PFSK-1 (cell line): Measurements from ENCODE around the gene LTBP2.

Experiments used
- POLR2AphosphoS5 ChIP-seq: IDR thresholded peaks from 2 replicates; pipeline ENCODE4 v1.6.1; 2012; ENCODE audit warnings: low read depth, mild to moderate bottlenecking, control low read depth, low read length, moderate library complexity
- TAF1 ChIP-seq: IDR thresholded peaks from 2 replicates; pipeline ENCODE4 v1.6.1; 2012; ENCODE audit warnings: low read length, control low read depth, borderline replicate concordance; ENCODE audit not compliant: insufficient read depth

DNA sequence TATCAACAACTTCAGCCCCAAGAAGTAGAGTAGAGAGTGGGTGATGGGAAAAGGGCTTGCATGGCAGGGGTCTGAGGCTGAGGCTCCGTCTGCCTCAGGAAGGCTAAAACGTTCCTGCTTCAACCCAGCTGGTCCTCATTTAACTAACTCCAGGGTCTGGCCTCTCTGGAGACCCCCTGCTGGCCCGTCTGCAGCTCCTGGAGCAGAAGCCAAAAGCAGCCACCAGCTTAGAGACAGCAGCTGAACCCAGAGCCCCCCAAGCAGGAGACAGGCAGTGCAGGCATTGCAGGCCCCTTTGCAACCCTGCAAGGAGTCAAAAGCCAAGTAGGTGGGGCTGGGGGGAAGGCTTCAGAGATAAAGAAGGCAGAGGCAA, 25.1 kb upstream of the LTBP2 start:
- TF ChIP-seq POLR2AphosphoS5 (no peak), TAF1 (no peak)
